Vagina (tissue), 2 donors: ENCODE measurements around the gene LGR6.

Source experiments
- POLR2A ChIP-seq, 2 donors: fragments of 450-650 bp; IDR thresholded peaks; one replicate each; pipeline ENCODE4 v1.6.1; 2017; ENCODE audit warnings: antibody characterized with exemption in 2 of 2, mild to moderate bottlenecking in 2 of 2, moderate library complexity in 2 of 2
- POLR2AphosphoS5 ChIP-seq, 2 donors: sonication (generic); formaldehyde crosslinking; IDR thresholded peaks; one replicate each; pipeline ENCODE4 v1.9.0; 2017; ENCODE audit warnings: antibody characterized with exemption in 2 of 2, mild to moderate bottlenecking in 2 of 2, low read depth in 1 of 2; ENCODE audit not compliant: insufficient read depth in 1 of 2
- TF ChIP-seq, protein P1 (sequence below), 3 experiments: fragments of 450-650 bp in 2 of 3; fragments of 200-600 bp in 1 of 3; sonication (generic) in 1 of 3; IDR thresholded peaks; one replicate each; pipeline ENCODE4 v1.5.1; 2017 to 2019; ENCODE audit warnings: antibody characterized with exemption in 3 of 3, mild to moderate bottlenecking in 2 of 3, moderate library complexity in 2 of 3

DNA sequence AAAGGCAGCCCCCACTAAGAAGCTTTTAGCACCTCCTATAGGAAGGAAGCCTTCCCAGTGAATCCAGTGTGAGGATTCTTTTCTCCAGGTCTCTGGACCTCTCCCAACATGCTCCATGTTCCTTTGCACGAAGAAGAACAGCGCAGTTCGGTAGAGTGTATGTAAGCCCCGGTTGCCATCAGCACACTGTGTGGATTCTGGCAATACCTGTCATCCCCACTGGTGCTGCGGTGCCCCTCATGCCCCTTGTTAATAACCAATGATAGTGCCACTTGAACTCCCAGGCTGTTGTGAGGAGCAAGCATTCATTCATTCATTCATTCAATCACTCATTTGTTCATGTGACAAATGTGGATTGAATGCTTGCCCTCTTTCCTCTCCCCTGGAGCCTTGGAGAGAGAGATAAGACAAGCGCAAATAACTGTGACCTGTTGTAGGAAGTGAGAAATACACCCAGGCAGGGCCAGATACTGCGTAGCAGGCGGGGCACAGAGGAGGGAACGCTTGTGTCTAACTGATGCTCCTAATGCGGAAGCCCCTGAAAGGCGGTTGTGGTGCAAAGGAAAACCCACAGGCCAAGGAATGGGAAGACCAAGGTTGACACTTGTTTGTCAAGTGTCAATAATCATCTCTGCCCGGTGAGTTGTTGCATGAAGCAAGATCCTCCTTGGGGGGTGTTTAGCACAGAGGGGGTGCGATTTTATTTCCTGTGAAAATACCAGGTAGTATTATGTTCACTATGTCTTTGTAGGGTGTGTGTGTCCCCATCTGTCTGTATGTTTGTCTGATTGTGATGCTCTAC lies 9.8 kb downstream of the LGR6 start:
- TF ChIP-seq POLR2AphosphoS5 (IDR thresholded peaks at IDR 0.05; ENCODE audit: insufficient read depth in 1 of 2, low read depth in 1 of 2) (no peak), POLR2A (IDR thresholded peaks at IDR 0.05) (no peak)
- TF ChIP-seq, protein P1, sequence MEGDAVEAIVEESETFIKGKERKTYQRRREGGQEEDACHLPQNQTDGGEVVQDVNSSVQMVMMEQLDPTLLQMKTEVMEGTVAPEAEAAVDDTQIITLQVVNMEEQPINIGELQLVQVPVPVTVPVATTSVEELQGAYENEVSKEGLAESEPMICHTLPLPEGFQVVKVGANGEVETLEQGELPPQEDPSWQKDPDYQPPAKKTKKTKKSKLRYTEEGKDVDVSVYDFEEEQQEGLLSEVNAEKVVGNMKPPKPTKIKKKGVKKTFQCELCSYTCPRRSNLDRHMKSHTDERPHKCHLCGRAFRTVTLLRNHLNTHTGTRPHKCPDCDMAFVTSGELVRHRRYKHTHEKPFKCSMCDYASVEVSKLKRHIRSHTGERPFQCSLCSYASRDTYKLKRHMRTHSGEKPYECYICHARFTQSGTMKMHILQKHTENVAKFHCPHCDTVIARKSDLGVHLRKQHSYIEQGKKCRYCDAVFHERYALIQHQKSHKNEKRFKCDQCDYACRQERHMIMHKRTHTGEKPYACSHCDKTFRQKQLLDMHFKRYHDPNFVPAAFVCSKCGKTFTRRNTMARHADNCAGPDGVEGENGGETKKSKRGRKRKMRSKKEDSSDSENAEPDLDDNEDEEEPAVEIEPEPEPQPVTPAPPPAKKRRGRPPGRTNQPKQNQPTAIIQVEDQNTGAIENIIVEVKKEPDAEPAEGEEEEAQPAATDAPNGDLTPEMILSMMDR (IDR thresholded peaks at IDR 0.05): no peak
